Measurements from ENCODE around the gene LRRC32. TPM values are rescaled to one million over a fixed set of nuclear protein-coding genes. Genes with fewer than 3 reads are reported as not detected.

Gene LRRC32
- total and polyA plus RNA-seq, 8 donors: 14.0 to 270 (median 23.9) TPM

DNA sequence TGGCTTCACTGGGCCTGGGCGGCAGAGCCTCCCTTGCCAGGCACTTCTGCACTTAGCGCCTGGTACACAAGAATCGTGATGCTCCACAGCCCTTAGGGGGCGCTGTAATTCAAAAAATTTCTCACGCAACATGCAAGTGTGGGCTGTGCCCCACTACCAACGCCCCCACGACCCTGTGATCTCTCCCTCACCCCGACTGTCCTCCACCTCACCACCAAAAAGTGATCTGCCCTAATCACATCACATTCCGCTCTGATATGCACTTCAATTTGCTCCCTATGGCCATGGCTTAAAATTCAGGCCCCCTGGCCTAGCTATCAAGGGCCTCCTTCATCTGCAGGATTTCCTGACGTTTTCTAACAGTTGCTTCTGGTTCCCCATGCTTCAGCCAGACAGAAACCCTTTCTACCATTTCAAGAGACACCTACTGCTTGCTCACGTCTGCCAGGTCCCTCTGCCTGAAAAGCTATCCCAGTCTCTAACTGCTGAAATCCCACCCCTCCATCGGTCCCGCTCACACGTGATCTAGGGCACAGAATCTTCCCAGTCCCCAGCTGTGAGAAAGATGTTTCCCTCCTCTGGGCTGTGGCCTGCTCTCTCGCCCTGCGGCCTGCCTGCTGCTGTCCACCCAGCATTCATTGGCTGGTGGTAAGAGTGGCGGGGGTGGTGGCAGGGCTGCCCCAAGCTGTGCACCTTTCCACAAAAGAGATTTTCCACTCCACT lies 27.9 kb upstream of the LRRC32 start:
- no peaks in the 10 kb centered on the region for H3K27me3 ChIP-seq
- intact Hi-C loops (cut with DNase I; ENCODE audit: low total_unique reads): no loop called here
- no peak for DNase-seq
- no peaks in the 10 kb centered on the region for H3K36me3 ChIP-seq
- WGBS, 5 donors: 71 to 77% (median 75%) methylated on average over 17 of the region's 17 CpGs
- H3K4me3 ChIP-seq: no peak overlapping the region
- H3K27ac ChIP-seq: no peak overlapping the region
- no peaks in the 10 kb centered on the region for H3K4me1 ChIP-seq
- no peaks in the 10 kb centered on the region for H3K9me3 ChIP-seq
- TF ChIP-seq POLR2AphosphoS5 (IDR thresholded peaks at IDR 0.05): no peak

DNA sequence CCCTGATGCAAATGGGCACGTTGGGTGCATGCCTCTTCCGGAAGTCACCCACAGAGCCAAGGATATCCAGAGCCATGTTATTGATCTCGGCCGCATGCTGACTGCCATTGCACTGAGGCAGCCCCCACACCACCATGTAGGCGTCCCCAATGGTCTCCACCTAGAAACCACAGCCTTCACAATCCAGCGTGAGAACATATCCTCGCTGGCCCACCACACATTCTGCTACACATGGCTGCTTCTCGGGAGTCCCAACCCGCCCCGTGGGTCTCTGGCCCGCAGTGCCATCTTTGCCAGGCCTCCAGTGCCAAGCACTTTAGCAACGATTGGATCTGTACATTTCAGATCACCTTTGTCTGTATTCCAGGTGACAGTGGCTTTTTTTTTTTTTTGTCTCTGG lies 26.2 kb upstream of the LRRC32 start:
- intact Hi-C loops (cut with DNase I; ENCODE audit: low total_unique reads): no loop called here
- Histone ChIP-seq H3K27ac (no peak overlapping the region), H3K9me3 (no peaks in the 10 kb centered on the region), H3K4me3 (no peak overlapping the region), H3K27me3 (no peaks in the 10 kb centered on the region), H3K36me3 (no peaks in the 10 kb centered on the region), H3K4me1 (no peaks in the 10 kb centered on the region)
- TF ChIP-seq EP300 (IDR thresholded peaks at IDR 0.05) (no peak), CTCF (IDR thresholded peaks at IDR 0.05) (no peak), POLR2AphosphoS5 (IDR thresholded peaks at IDR 0.05) (no peak), POLR2A (IDR thresholded peaks at IDR 0.05) (no peak)
- no peak for DNase-seq
- 87 to 95% (median 92%) methylated on average over 10 to 12 of the region's 12 CpGs for WGBS, 5 donors

DNA sequence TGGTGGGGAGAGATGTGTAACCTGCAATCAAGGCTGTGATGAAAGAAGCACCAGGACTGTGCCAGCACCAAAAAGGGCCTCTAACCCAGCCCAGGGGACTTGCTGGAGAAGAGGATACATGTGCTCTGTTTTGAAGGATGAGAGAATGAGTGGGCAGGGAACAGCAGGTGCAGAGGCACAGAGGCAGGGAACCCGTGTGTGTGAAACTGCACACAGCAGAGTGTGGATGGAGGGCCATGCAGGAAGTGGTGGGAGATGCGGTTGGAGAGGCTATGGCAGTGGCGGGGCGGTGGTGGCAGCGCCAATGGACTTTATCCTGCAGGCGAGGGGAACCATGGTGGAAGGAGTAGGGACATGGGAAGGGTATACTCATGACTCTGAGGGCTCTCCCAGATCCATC lies 25.2 kb upstream of the LRRC32 start:
- Histone ChIP-seq H3K4me1 (no peaks in the 10 kb centered on the region), H3K9me3 (no peaks in the 10 kb centered on the region), H3K27ac (no peak overlapping the region), H3K36me3 (no peaks in the 10 kb centered on the region), H3K4me3 (no peak overlapping the region), H3K27me3 (no peaks in the 10 kb centered on the region)
- whole genome bisulfite sequencing, 5 donors: 66 to 77% (median 73%) methylated on average over 4 to 6 of the region's 6 CpGs
- intact Hi-C loops (cut with DNase I; ENCODE audit: low total_unique reads): no loop called here
- no peak for DNase-seq
- TF ChIP-seq POLR2A (IDR thresholded peaks at IDR 0.05) (no peak), EP300 (IDR thresholded peaks at IDR 0.05) (no peak), POLR2AphosphoS5 (IDR thresholded peaks at IDR 0.05) (no peak), CTCF (IDR thresholded peaks at IDR 0.05) (no peak)

- 83 to 90% (median 86%) methylated on average over 13 of the region's 13 CpGs for WGBS, 5 donors
- Histone ChIP-seq H3K4me1 (no peaks in the 10 kb centered on the region), H3K27me3 (no peaks in the 10 kb centered on the region), H3K9me3 (no peaks in the 10 kb centered on the region), H3K36me3 (no peaks in the 10 kb centered on the region), H3K27ac (no peak overlapping the region), H3K4me3 (no peak overlapping the region)
- DNase-seq: no peak
- TF ChIP-seq EP300 (IDR thresholded peaks at IDR 0.05): no peak
- TF ChIP-seq POLR2A (IDR thresholded peaks at IDR 0.05): no peak
- TF ChIP-seq POLR2AphosphoS5 (IDR thresholded peaks at IDR 0.05): no peak
- no peak for TF ChIP-seq CTCF (IDR thresholded peaks at IDR 0.05)
- intact Hi-C loops (cut with DNase I; ENCODE audit: low total_unique reads): no loop called here
Observed at GRCh38 chr11:76695133-76695532, 24.6 kb upstream of the LRRC32 start.

- WGBS, 5 donors: 74 to 81% (median 78%) methylated on average over 7 of the region's 7 CpGs
- H3K27ac ChIP-seq: no peak overlapping the region
- DNase-seq: no peak
- no peak overlapping the region for H3K4me3 ChIP-seq
- H3K27me3 ChIP-seq: no peaks in the 10 kb centered on the region
- no peaks in the 10 kb centered on the region for H3K9me3 ChIP-seq
- H3K4me1 ChIP-seq: no peaks in the 10 kb centered on the region
- no peak for TF ChIP-seq POLR2A (IDR thresholded peaks at IDR 0.05)
- no peak for TF ChIP-seq EP300 (IDR thresholded peaks at IDR 0.05)
- TF ChIP-seq POLR2AphosphoS5 (IDR thresholded peaks at IDR 0.05): no peak
- TF ChIP-seq CTCF (IDR thresholded peaks at IDR 0.05): no peak
- H3K36me3 ChIP-seq: no peaks in the 10 kb centered on the region
- intact Hi-C loops (cut with DNase I; ENCODE audit: low total_unique reads): no loop called here
Observed at GRCh38 chr11:76694664-76695063, 24.1 kb upstream of the LRRC32 start.

Measured in stomach (tissue), 9 donors.